Hypothalamus (tissue), 51 donors: ENCODE results near the gene PRKAG2.
A peak's percentile ranks its signal among the peaks of the same experiment; 100 is the strongest.

Source experiments
- DNase-seq, 51 donors: peaks; one replicate each; lab custom pipeline; 2025; lab: John Stamatoyannopoulos, UW

Gene PRKAG2

DNA sequence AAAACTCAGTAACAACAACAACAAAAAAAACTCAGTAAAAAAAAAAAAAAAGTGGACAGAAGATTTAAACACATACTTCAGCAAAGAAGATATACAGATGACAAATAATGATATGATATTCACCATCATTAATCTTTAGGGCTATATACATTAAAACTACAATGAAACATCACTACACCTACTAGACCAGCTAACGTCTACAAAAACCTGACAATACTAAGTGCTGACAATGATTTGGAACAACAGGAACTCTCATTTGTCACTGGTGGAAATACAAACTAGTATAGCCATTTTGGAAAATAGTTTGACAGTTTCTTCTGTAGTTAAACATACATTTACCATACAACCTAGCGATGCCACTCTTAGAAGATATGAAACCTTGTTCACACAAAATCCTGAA, 185.5 kb downstream of the PRKAG2 start:
- no peak for DNase-seq

DNA sequence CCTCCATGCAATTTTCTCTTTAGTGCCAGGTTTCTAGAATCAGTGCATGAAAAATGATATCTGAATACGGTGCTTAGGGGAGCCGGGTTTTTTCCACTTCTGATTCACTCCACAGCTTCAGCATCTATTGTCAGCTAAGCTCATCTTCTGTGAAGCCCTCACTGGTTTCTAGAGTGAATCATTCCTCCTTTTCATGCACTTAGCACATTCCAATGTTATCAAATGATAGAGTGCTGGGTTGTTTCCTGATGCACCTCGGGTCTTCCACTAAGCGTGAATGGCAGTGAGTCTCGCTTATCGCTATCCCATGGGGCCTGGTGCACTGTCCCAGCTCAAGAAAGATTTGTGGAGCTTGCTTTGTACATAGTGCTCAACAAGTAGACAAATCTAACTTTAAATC, 186.3 kb downstream of the PRKAG2 start:
- DNase-seq: no peak

DNA sequence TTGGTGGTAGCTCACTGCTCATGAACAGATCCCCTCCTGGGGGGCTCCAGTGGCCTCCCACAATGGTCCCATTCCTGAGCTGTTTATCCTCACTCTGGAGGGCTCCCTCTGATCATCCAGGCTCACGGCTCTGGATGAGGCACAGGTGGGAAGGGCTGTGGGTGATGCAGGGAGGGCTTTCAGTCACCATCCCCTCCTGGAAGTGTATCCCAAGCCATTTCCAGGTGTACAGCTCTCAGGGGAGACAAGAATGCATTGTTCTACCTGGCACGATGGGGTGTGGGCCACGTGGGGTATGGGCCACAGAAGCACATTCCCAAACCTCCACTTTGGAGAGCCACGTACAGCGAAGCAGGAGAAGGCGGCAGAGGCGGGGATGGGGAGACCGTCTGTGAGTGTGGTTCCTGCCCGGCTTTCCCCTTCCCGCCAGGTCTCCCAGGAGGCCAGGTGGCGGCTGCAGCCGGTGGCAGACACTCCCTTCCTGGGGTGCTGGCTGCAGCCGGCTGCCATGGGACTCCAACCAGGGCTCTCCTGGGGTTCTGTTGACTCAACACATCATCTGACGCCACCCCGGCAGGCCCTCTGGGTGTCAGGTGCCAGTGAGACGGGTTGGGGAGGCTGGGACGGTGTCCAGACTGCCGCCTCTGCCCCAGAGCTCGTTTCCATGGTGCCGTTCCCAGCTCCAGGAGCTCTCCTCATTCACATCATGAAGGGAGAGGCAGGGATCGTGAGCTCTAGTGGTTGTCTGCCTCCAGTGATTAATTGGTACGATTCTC, 187.5 kb downstream of the PRKAG2 start:
- peak in 38 of 51 donors; percentile 13 to 78 (median 55) for DNase-seq

DNA sequence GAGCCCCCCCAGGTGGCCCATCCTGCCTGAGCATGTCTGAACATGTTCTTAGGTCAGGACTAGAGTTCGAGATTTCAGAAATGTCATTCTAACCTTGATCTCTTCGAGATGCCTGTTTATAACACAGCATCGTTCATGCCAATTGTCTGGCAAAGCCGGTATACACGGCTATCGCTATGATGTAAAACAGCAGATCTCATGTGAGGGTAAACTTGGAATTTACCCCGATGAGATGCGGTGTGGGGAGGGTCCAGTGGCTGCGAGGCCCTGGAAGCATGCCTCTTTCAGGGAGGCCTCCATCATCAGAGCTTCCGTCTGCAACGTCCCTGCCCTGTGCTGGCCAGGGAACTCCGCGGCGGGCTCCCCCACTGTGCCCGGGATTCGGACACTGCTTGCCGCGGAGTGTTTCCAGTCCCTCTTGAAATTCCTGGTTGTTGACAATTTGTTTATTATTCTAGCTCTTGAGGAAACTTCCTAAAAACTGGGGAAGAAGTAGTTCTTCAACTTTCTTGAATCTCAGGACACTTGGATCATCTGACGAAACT, 188.6 kb downstream of the PRKAG2 start:
- no peak for DNase-seq

DNA sequence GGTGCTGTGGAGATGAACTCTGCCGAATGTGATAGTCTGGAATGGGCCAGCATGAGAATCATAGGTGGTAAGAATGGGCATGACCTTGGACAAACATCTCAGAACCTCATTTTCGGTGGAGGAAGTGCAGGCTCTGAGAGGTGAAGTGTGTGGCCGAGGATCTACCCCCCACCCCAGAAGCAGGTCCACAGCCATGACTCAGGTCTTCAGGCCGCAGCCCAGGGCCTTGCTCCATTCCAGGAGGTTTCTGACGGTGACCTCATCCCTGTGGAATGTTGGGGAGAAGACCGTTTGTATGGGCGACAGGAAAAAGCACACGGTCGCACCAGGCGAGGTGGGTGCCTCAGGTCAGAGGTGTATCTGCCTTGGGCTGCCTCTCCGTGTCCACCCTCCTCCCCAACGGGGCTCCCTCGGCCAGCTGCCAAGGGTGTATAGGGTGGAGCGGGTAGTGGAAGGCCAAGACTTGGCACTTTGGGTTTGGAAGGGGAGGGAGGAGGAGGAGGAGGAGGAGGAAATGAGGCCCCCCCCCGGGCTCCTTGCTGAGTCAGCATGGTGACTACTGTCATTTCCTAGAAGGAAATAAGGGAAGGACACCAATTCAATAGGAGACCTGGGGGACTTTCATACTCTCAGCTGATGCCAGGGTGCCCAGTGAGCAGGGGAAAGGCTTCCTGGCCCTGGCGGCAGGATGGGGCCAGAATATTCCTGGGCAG, 189.2 kb downstream of the PRKAG2 start:
- DNase-seq: peak in 1 of 51 donors; percentile 22

DNA sequence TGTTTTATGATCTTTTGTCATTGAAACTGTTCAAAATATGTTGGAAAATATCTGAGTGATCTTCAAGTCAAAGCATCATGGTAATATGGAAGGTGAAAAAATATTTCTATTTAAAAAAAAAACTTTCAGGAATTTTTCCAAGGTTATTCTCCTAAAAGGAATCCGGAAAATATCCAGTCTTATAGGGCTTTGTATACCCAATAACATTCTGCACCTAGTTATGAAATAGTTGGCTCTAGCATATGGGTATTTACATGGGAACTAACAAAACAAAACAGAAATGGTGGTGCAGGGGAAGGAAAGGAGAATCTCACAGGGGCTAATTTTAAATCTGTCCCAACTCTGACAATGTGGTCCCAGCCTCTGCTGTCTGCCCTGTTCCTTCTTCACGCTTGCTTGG, 190.1 kb downstream of the PRKAG2 start:
- no peak for DNase-seq

DNA sequence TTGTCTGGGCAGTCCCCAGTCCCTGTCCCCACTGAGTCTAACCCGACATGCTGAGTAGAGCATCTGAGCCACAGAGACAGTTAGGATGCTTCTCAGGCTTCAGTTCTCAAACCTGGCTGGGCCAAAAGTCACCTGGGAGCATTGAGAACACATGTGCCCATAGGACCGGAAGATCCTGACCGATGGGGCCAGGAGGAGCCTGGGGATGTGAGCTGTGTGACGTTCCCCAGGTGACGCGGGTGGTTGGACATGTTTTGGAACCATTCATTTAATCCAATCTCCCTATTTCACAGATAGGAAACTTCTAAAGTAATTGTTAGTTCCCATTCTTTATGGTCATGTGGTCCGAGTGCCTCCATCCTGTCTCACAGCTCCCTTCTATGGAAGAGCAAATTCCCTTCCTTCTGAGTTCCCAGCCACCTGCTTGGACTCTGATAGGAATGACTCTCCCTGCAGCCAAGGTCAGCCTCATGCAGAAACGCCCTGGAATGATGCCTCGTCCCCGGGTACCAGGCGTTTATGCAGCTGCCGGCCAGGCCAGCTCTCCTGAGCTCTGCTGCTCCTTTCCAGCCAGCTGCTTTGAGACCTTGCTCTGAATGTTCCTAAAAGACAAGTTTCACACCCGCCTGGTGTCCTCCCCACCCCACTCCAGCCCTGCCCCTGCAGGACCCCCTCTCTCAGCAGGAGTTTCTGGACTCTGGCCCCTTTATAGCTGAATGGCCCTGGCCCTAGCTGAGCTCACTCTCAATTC, 190.7 kb downstream of the PRKAG2 start:
- DNase-seq: no peak

DNA sequence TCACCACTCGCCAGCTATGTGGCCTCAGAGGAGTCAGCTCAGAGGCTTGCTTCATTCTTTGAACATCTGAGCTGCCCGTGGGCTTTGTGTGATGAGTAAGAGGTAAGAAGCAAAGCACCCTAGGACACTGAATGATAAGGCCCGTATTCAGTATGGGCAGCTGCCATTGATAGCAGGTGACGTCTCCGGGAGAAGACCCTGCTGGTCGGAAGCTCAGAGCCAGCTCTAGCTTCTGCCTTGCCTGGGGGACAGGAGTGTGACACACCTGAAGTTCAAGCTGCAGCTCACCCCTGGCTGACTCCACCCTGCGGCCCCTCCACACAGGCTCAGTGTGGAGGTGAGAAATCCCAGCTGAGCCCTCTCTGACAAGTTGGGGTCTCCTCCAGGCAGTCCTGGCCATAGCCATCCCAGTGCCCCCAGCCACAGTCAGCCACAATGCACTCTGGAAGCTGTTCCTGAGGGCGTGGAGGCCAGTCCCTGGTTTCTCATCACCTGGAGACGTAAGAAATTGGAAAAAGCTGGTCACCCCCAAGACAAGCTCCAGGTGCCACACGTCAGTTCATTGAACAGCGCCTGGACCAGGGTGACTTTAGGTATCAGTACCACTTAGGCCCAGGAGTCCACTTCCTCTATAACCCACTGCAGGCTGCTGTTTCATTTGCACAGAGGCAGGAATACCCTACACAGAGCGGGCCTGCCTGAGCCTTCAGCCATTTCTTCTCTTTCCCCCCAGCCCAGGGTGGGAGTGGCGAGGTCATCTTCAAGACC, 192.3 kb downstream of the PRKAG2 start:
- no peak for DNase-seq

DNA sequence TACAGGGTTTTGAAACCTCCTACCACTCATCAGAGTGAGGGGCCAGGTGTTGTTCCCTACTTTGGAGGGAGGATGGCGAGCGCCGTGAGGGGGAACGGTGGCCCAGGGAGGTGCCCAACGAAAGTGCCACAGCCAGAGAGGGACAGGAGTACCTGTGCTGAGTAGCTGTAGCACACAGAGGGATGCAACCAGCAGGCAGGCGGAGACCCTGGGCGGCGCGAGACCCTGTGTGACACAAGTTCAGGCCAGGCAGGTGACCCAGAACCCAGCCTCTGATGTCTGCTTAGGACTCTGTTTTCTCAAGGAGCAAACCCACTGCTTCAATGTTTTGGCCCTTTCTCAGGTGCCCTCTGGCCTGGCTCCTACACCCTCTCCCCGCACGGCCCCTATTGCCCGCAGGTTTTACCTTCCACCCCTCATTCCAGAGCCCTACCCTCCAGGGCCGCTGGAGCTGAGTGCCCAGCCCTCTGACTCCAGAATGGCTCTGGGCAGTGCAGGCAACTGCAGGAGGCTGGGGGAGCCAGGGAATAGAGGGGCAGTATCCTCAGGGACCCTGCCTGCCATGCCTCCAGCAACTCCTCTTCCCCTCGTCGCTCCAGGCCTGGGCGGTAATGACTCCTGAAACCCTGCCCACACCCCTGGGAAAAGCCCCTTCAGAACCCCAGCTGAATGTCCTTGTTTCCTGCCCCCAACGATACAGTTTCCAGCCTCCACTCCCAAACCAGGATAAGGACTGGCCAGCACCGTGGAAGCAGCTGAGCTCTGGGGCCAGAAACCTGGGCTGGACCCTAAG, 193.1 kb downstream of the PRKAG2 start:
- no peak for DNase-seq

DNA sequence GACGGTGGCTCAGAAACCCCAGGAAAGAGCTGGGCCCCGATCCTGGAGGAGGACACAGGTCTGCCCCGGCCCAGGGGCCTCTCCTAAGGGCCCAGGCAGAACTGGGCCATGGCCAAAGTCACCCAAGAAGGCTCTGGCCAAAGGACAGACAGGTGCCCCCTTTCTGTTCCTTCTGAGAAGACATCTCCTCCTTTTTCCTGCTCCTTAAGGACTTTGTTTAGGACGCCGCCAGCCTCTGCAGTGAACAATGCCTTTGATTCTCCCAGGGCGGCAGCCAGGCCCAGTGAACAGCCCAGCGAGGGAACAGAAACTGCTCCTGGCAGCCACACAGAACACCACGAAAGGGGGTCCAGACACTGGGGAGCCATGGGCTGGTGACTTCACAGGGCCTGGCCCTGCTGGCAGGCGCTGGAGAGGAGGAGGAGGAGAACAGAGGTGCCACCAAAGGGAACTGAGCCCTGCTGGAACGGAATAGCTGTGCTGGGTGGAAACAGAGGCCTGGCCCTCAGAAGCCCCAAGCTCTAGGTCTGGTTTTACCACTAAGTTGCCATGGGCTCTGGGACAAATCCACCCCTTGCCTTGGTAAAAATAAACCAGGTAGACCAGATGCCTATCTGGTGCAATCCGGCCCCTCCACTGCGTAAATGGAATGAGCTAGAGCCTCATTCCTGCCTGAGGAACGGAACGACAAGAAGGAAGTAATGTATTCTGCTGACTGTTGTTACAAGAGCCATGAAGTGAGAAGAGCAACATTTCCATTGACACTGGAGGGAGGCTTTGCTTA, 193.9 kb downstream of the PRKAG2 start:
- DNase-seq: peak in 36 of 51 donors; percentile 22 to 83 (median 54)

DNA sequence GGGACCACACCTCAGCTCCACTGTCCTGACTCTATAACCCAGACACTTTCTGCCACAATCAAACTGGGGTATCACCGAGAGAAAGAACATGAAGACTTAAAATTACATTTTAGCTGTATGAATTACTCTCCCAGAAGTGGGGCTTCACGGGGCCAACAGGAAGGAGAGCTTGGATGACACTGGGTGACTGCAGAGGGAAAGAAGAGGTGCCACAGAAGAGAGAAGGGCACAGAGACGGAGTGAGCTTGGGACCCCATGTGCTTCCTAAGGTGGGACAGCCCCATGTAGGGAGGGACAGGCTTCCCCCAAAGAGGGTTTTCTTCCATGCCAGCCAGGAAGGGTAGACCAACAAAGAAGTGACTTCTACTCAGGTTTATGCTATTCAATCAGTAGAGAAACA, 195.2 kb downstream of the PRKAG2 start:
- no peak for DNase-seq

DNA sequence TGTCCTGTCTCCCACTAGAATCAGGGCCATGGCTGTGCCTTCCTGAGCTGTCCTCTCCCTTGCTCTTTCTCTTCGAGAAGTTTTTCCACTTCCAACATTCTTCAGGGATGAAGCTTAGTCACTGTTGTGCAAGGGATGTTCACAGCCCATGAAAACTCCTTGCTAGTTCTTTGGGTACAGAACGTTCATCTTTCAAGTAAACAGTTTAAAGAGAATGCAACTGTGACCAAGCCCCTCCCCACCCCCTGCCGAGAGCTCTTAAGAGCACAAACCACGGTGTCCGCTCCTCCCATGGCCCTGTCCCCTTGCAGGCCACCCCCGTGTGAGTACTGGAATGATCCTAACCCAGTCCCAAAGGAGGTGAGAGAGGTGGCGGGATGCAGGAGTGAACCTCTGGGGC, 196.1 kb downstream of the PRKAG2 start:
- DNase-seq: no peak

DNA sequence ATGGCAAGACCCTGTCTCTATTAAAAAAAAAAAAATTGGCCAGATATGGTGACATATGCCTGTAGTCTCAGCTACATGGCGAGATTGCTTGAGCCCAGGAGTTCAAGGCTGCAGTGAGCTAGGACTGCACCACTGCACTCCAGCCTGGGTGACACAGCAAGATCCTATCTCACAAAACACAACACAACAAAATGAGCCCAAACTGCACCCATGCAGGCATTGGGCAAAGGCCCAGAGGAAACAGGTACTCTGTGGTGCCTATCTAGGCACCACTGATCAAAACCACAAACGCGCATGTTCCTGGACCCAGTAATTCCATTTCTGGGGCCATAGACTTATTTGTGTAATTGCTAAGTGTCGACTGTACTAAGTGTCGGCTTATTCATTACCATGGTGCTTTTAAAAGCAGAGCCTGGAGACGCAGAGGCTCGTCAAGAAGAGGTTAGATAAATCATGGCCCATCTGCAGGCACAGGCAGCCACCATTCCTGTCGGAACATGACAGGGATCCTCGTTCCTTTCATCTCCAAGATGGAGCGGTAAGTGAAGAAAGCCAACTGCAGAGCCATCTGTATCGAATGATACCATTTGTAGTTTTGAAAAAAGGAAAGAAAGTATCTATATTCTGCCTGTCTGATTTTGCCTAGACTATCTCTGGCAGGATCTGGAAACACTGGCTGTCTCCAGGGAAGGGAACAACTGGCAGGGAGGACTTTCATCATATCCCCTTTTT, 196.9 kb downstream of the PRKAG2 start:
- DNase-seq: no peak

DNA sequence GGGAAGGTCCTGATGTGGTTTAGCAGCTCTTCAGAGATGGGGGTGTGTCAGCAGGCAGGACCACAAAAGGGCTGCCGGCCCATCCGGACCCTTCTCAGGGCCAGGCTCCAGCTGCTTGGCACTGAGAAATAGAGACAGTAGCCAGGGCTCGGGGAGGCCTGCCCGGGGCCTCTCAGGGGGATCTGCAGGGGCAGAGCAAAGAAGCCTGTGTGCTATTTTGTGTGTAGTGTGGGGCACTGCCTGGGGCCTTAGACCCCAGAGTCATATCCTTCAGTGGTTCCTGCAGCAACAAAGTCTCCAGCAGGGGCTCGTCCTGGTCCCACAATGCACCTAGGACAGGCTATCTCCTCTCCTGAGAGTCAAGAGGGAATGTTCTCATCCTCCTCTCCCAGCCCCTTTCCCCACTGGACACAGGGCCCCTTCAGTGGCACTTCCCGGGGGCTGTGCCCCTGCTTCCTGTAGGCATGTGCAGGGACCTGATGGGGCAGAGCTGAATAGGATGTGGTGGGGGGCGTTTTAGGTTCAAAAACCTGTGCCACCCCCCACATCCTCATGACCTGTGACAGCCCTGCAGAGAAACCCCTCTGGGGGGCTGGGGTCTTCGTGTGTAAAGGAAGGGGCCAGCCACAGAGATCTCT, 197.7 kb downstream of the PRKAG2 start:
- peak in 3 of 51 donors; percentile 14 to 34 (median 31) for DNase-seq

DNA sequence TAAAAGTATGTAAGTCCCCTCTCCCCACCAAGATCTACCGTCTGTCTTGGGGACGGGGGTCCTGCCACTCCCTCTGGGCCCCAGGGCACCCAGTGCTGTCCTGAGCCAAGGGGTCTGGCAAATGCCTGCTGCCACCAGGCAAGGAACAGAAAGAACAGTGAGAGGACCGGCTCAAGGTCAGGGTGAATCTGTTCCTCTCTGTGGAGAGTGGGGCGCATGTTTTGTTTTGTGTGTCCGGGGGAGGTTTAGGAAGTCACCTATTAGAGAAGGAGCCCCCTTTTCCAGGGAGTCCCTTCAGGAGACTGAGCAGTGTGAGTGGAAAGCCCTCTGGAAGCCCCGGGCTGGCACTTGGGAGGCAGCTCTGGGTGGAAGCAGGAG, 198.7 kb downstream of the PRKAG2 start:
- DNase-seq: no peak

DNA sequence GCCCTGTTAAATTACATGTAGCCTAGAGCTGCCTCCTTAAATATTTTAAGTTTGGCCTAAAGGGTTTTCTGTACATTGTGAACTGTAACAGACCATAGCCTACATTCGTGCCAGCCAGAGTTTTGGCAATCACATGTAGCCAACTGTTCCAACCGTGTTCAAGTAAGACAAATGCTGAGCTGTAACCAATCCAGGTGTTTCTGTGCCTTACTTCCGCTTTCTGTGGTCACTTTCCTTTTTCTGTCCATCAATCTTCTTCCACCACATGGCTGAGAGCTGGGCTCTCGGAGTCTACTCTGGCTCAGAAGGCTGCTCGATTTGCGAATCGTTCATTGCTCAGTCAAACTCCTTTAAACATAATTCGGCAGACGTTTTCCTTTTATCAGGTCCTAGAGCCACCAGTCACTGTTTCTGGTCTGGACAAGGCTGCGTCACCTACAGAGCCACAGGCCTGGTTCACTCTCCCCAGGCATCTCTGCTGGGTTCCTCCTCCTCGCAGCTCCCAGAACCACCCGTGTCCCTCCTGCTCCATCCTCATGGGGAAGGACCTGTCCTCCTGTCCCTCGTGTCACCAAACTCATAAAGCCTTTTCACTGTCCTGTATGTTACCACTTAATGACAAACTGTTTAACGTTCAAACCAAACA, 199.2 kb downstream of the PRKAG2 start:
- DNase-seq: no peak

DNA sequence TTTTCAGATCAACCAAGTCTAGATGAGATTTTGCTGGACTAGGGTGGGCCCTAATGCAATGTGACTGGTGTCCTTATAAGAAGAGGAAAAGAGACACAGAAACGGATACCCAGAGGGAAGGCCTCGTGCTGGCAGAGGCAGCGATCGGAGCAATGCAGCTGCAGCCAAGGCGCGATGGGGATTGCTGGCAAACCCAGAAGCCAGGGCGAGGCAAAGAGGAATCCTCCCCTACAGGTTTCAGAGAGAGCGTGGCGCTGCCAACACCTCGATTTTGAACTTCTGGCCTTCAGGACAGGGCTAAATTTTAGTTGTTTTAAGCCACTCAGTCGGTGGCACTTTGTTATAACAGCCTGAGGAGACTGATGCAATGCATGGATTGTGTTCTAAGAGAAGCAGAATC, 200.2 kb downstream of the PRKAG2 start:
- DNase-seq: no peak
